RWPE2 (cell line): ENCODE data around the gene ACSS2.
A peak's percentile ranks its signal among the peaks of the same experiment; 100 is the strongest.

ENCODE experiments used
- ATAC-seq: fragments of 200-7000 bp; cut with Tn5 transposase; 3 replicates; pipeline ENCODE4 v1.9.1; 2021; ENCODE audit warnings: low read depth
- DNase-seq: peaks from one replicate; pipeline ENCODE4 v3.0.0-alpha.2; 2020; ENCODE audit warnings: low spot score
- H3K27ac ChIP-seq: fragments of 450-650 bp; 2 replicates; pipeline ENCODE4 v1.5.1; 2017; ENCODE audit warnings: mild to moderate bottlenecking; ENCODE audit not compliant: poor library complexity, severe bottlenecking
- H3K27me3 ChIP-seq: fragments of 250-450 bp; sonication (Bioruptor Pico); 2 replicates; pipeline ENCODE4 v1.5.1; 2021; ENCODE audit warnings: mild to moderate bottlenecking, moderate library complexity; ENCODE audit not compliant: insufficient read depth, poor library complexity, severe bottlenecking
- H3K36me3 ChIP-seq: fragments of 250-450 bp; sonication (Bioruptor Pico); 2 replicates; pipeline ENCODE4 v1.5.1; 2020; ENCODE audit warnings: low read depth, mild to moderate bottlenecking, moderate library complexity
- H3K4me1 ChIP-seq: fragments of 250-450 bp; sonication (Bioruptor Pico); 2 replicates; pipeline ENCODE4 v1.5.1; 2021; ENCODE audit warnings: mild to moderate bottlenecking, moderate library complexity; ENCODE audit not compliant: insufficient read depth, poor library complexity, severe bottlenecking
- H3K4me3 ChIP-seq: fragments of 250-450 bp; sonication (Bioruptor Pico); 2 replicates; pipeline ENCODE4 v1.5.1; 2021; ENCODE audit warnings: mild to moderate bottlenecking, moderate library complexity; ENCODE audit not compliant: severe bottlenecking
- H3K9me3 ChIP-seq: fragments of 250-450 bp; sonication (Bioruptor Pico); 2 replicates; pipeline ENCODE4 v1.5.1; 2021; ENCODE audit warnings: mild to moderate bottlenecking, moderate library complexity; ENCODE audit not compliant: severe bottlenecking
- CTCF ChIP-seq: fragments of 450-650 bp; IDR thresholded peaks from one replicate; pipeline ENCODE4 v1.5.1; 2017; ENCODE audit warnings: mild to moderate bottlenecking, moderate library complexity; ENCODE audit not compliant: poor library complexity, severe bottlenecking

The ACSS2 gene

GRCh38 chr20:34964486-34964885, 88.1 kb downstream of the ACSS2 start:
- ATAC-seq, result no peak

GRCh38 chr20:34965051-34965450, 88.6 kb downstream of the ACSS2 start:
- no peaks in the 10 kb centered on the region for H3K36me3 ChIP-seq
- ATAC-seq, result no peak

More at GRCh38 chr20:34964486-34964885, 88.1 kb downstream of the ACSS2 start:
- H3K4me3 ChIP-seq, result no peak overlapping the region
- H3K36me3 ChIP-seq, result no peaks in the 10 kb centered on the region
- no peak for TF ChIP-seq CTCF
- no peaks in the 10 kb centered on the region for H3K4me1 ChIP-seq
- peak; percentile 44 for DNase-seq
- H3K9me3 ChIP-seq, result no peaks in the 10 kb centered on the region
- H3K27me3 ChIP-seq, result no peaks in the 10 kb centered on the region
- no peak overlapping the region for H3K27ac ChIP-seq

GRCh38 chr20:34967421-34967820, 91.0 kb downstream of the ACSS2 start:
- no peaks in the 10 kb centered on the region for H3K27me3 ChIP-seq
- H3K9me3 ChIP-seq, result no peaks in the 10 kb centered on the region
- no peaks in the 10 kb centered on the region for H3K36me3 ChIP-seq
- H3K4me1 ChIP-seq, result no peaks in the 10 kb centered on the region
- DNase-seq (peak; percentile 71), ATAC-seq (no peak)
- H3K27ac ChIP-seq, result no peak overlapping the region
- TF ChIP-seq CTCF, result no peak
- no peak overlapping the region for H3K4me3 ChIP-seq

More at GRCh38 chr20:34965051-34965450, 88.6 kb downstream of the ACSS2 start:
- peak; percentile 70 for DNase-seq
- Histone ChIP-seq H3K27me3 (no peaks in the 10 kb centered on the region), H3K27ac (no peak overlapping the region), H3K9me3 (no peaks in the 10 kb centered on the region), H3K4me1 (no peaks in the 10 kb centered on the region), H3K4me3 (no peak overlapping the region)
- TF ChIP-seq CTCF, result no peak

- Histone ChIP-seq H3K36me3 (no peaks in the 10 kb centered on the region), H3K27ac (no peak overlapping the region), H3K27me3 (no peaks in the 10 kb centered on the region), H3K4me1 (no peaks in the 10 kb centered on the region), H3K4me3 (no peak overlapping the region), H3K9me3 (no peaks in the 10 kb centered on the region)
- peak; percentile 70 for DNase-seq
- ATAC-seq, result no peak
- TF ChIP-seq CTCF, result no peak
Measured at GRCh38 chr20:34968042-34968775, 91.8 kb downstream of the ACSS2 start.

- H3K27ac ChIP-seq, result no peak overlapping the region
- no peak for TF ChIP-seq CTCF
- DNase-seq, result peak; percentile 70
- H3K4me3 ChIP-seq, result no peak overlapping the region
- no peaks in the 10 kb centered on the region for H3K9me3 ChIP-seq
- peak; percentile 17; the same call in 1 of the 3 replicates for ATAC-seq
- no peaks in the 10 kb centered on the region for H3K4me1 ChIP-seq
- no peaks in the 10 kb centered on the region for H3K36me3 ChIP-seq
- H3K27me3 ChIP-seq, result no peaks in the 10 kb centered on the region
Measured at GRCh38 chr20:34970193-34970840, 93.9 kb downstream of the ACSS2 start.
